H7 (cell line): Measurements from ENCODE around the gene CD244. TPM values are rescaled to one million over a fixed set of nuclear protein-coding genes. Genes with fewer than 3 reads are reported as not detected.

Source experiments
- DNase-seq: peaks from one replicate; pipeline ENCODE4 v3.0.0; 2012
- H3K27me3 ChIP-seq: 2 replicates; pipeline ENCODE4 v1.6.0; 2011; ENCODE audit warnings: mild to moderate bottlenecking, low read length; ENCODE audit not compliant: control insufficient read depth, insufficient read depth
- H3K36me3 ChIP-seq: replicated peaks from 2 replicates; pipeline ENCODE4 v1.5.1; 2011; ENCODE audit warnings: low read length; ENCODE audit not compliant: control insufficient read depth, insufficient read depth
- H3K4me3 ChIP-seq: 2 replicates; pipeline ENCODE4 v1.5.1; 2011; ENCODE audit warnings: low read depth, mild to moderate bottlenecking, control low read depth, low read length, moderate library complexity; ENCODE audit not compliant: insufficient read depth
- total RNA-seq: library from RNA; depleted of rRNA; stranded (reverse); fragments of >200 nt; shearing (Covaris generic); gene quantifications from 2 replicates; pipeline ENCODE4 v1.2.3, GENCODE V29; 2014

The CD244 gene
- total RNA-seq, 1 experiment from 2014 or later = not detected

- no peak overlapping the region for H3K4me3 ChIP-seq
- no peak for DNase-seq
- no peaks in the 10 kb centered on the region for H3K36me3 ChIP-seq
- H3K27me3 ChIP-seq = no peaks in the 10 kb centered on the region
Observed at GRCh38 chr1:160821627-160822026, 41.1 kb downstream of the CD244 start.

GRCh38 chr1:160819186-160819585 is 43.5 kb downstream of the CD244 start:
- no peak overlapping the region for H3K4me3 ChIP-seq
- H3K36me3 ChIP-seq = no peaks in the 10 kb centered on the region
- H3K27me3 ChIP-seq = no peaks in the 10 kb centered on the region
- DNase-seq = no peak

- H3K27me3 ChIP-seq = no peaks in the 10 kb centered on the region
- H3K4me3 ChIP-seq = no peak overlapping the region
- no peaks in the 10 kb centered on the region for H3K36me3 ChIP-seq
- DNase-seq = no peak
Observed at GRCh38 chr1:160818207-160818937, 44.3 kb downstream of the CD244 start.

GRCh38 chr1:160814856-160815255 is 47.8 kb downstream of the CD244 start:
- no peaks in the 10 kb centered on the region for H3K36me3 ChIP-seq
- H3K4me3 ChIP-seq = no peak overlapping the region
- DNase-seq = no peak
- no peaks in the 10 kb centered on the region for H3K27me3 ChIP-seq

- no peaks in the 10 kb centered on the region for H3K27me3 ChIP-seq
- H3K36me3 ChIP-seq = no peaks in the 10 kb centered on the region
- H3K4me3 ChIP-seq = no peak overlapping the region
- DNase-seq = no peak
Observed at GRCh38 chr1:160814316-160814715, 48.4 kb downstream of the CD244 start.

GRCh38 chr1:160813215-160813614 is 49.5 kb downstream of the CD244 start:
- Histone ChIP-seq H3K36me3 (no peaks in the 10 kb centered on the region), H3K4me3 (no peak overlapping the region), H3K27me3 (no peaks in the 10 kb centered on the region)
- DNase-seq = no peak

GRCh38 chr1:160811147-160811546 is 51.5 kb downstream of the CD244 start:
- DNase-seq = no peak
- H3K27me3 ChIP-seq = no peaks in the 10 kb centered on the region
- no peak overlapping the region for H3K4me3 ChIP-seq
- no peaks in the 10 kb centered on the region for H3K36me3 ChIP-seq

GRCh38 chr1:160810486-160810885 is 52.2 kb downstream of the CD244 start:
- H3K27me3 ChIP-seq = no peaks in the 10 kb centered on the region
- no peak for DNase-seq
- no peaks in the 10 kb centered on the region for H3K36me3 ChIP-seq
- no peak overlapping the region for H3K4me3 ChIP-seq

- Histone ChIP-seq H3K36me3 (no peaks in the 10 kb centered on the region), H3K4me3 (no peak overlapping the region), H3K27me3 (no peaks in the 10 kb centered on the region)
- DNase-seq = no peak
Observed at GRCh38 chr1:160808289-160808688, 54.4 kb downstream of the CD244 start.

GRCh38 chr1:160807738-160808137 is 54.9 kb downstream of the CD244 start:
- peak; percentile 28 for DNase-seq
- H3K36me3 ChIP-seq = no peaks in the 10 kb centered on the region

GRCh38 chr1:160807247-160807646 is 55.4 kb downstream of the CD244 start:
- no peak for DNase-seq
- H3K27me3 ChIP-seq = no peaks in the 10 kb centered on the region
- H3K4me3 ChIP-seq = no peak overlapping the region
- no peaks in the 10 kb centered on the region for H3K36me3 ChIP-seq

More at GRCh38 chr1:160807738-160808137, 54.9 kb downstream of the CD244 start:
- Histone ChIP-seq H3K27me3 (no peaks in the 10 kb centered on the region), H3K4me3 (no peak overlapping the region)

GRCh38 chr1:160806784-160807183 is 55.9 kb downstream of the CD244 start:
- DNase-seq = no peak
- no peak overlapping the region for H3K4me3 ChIP-seq
- no peaks in the 10 kb centered on the region for H3K36me3 ChIP-seq
- no peaks in the 10 kb centered on the region for H3K27me3 ChIP-seq

- Histone ChIP-seq H3K36me3 (no peaks in the 10 kb centered on the region), H3K4me3 (no peak overlapping the region), H3K27me3 (no peaks in the 10 kb centered on the region)
- peak; percentile 12 for DNase-seq
Observed at GRCh38 chr1:160806109-160806665, 56.5 kb downstream of the CD244 start.

GRCh38 chr1:160801836-160802580 is 60.7 kb downstream of the CD244 start:
- DNase-seq = peak; percentile 38
- Histone ChIP-seq H3K4me3 (no peak overlapping the region), H3K27me3 (no peaks in the 10 kb centered on the region), H3K36me3 (no peaks in the 10 kb centered on the region)
